ENCODE data around the gene DKK3.

The DKK3 gene

GRCh38 chr11:12003815-12004214 is 4.6 kb downstream of the DKK3 start:
- TF ChIP-seq, protein P1, sequence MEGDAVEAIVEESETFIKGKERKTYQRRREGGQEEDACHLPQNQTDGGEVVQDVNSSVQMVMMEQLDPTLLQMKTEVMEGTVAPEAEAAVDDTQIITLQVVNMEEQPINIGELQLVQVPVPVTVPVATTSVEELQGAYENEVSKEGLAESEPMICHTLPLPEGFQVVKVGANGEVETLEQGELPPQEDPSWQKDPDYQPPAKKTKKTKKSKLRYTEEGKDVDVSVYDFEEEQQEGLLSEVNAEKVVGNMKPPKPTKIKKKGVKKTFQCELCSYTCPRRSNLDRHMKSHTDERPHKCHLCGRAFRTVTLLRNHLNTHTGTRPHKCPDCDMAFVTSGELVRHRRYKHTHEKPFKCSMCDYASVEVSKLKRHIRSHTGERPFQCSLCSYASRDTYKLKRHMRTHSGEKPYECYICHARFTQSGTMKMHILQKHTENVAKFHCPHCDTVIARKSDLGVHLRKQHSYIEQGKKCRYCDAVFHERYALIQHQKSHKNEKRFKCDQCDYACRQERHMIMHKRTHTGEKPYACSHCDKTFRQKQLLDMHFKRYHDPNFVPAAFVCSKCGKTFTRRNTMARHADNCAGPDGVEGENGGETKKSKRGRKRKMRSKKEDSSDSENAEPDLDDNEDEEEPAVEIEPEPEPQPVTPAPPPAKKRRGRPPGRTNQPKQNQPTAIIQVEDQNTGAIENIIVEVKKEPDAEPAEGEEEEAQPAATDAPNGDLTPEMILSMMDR (conservative IDR thresholded peaks at IDR 0.05; ENCODE audit: low read depth, low read length) = no peak
- no peak overlapping the region for H3K4me2 ChIP-seq
- H3K36me3 ChIP-seq (ENCODE audit: insufficient read depth) = no peaks in the 10 kb centered on the region
- no peaks in the 10 kb centered on the region for H3K4me1 ChIP-seq (ENCODE audit: low read depth, poor library complexity, severe bottlenecking)
- no peak overlapping the region for H3K4me3 ChIP-seq (IDR thresholded peaks at IDR 0.05; ENCODE audit: insufficient read depth, low read depth, low read length)
- no peaks in the 10 kb centered on the region for H4K20me1 ChIP-seq (ENCODE audit: insufficient read depth)
- no peaks in the 10 kb centered on the region for H3K27me3 ChIP-seq (ENCODE audit: insufficient read depth, low read depth)
- no peaks in the 10 kb centered on the region for H3K79me2 ChIP-seq (ENCODE audit: insufficient read depth, low read depth)
- H2AFZ ChIP-seq (ENCODE audit: low read depth) = no peak overlapping the region
- no peak overlapping the region for H3K27ac ChIP-seq
- no peak overlapping the region for H3K9ac ChIP-seq

- H3K4me3 ChIP-seq (IDR thresholded peaks at IDR 0.05; ENCODE audit: insufficient read depth, low read depth, low read length) = no peak overlapping the region
- no peak overlapping the region for H3K9ac ChIP-seq
- H2AFZ ChIP-seq (ENCODE audit: low read depth) = no peak overlapping the region
- TF ChIP-seq, protein P1 (conservative IDR thresholded peaks at IDR 0.05; ENCODE audit: low read depth, low read length) = no peak
- no peaks in the 10 kb centered on the region for H4K20me1 ChIP-seq (ENCODE audit: insufficient read depth)
- no peaks in the 10 kb centered on the region for H3K79me2 ChIP-seq (ENCODE audit: insufficient read depth, low read depth)
- H3K4me2 ChIP-seq = no peak overlapping the region
- no peak overlapping the region for H3K27ac ChIP-seq
- H3K27me3 ChIP-seq (ENCODE audit: insufficient read depth, low read depth) = no peaks in the 10 kb centered on the region
- no peaks in the 10 kb centered on the region for H3K36me3 ChIP-seq (ENCODE audit: insufficient read depth)
- H3K4me1 ChIP-seq (ENCODE audit: low read depth, poor library complexity, severe bottlenecking) = no peaks in the 10 kb centered on the region
Measured at GRCh38 chr11:12003336-12003735, 5.1 kb downstream of the DKK3 start.

- Histone ChIP-seq H3K4me2 (no peak overlapping the region), H3K27me3 (ENCODE audit: insufficient read depth, low read depth) (no peaks in the 10 kb centered on the region), H2AFZ (ENCODE audit: low read depth) (no peak overlapping the region), H3K4me1 (ENCODE audit: low read depth, poor library complexity, severe bottlenecking) (no peaks in the 10 kb centered on the region), H3K9ac (no peak overlapping the region), H4K20me1 (ENCODE audit: insufficient read depth) (no peaks in the 10 kb centered on the region), H3K79me2 (ENCODE audit: insufficient read depth, low read depth) (no peaks in the 10 kb centered on the region), H3K27ac (no peak overlapping the region), H3K36me3 (ENCODE audit: insufficient read depth) (no peaks in the 10 kb centered on the region), H3K4me3 (IDR thresholded peaks at IDR 0.05; ENCODE audit: insufficient read depth, low read depth, low read length) (no peak overlapping the region)
- TF ChIP-seq, protein P1 (conservative IDR thresholded peaks at IDR 0.05; ENCODE audit: low read depth, low read length) = no peak
Measured at GRCh38 chr11:12001186-12001585, 7.2 kb downstream of the DKK3 start.

DNA sequence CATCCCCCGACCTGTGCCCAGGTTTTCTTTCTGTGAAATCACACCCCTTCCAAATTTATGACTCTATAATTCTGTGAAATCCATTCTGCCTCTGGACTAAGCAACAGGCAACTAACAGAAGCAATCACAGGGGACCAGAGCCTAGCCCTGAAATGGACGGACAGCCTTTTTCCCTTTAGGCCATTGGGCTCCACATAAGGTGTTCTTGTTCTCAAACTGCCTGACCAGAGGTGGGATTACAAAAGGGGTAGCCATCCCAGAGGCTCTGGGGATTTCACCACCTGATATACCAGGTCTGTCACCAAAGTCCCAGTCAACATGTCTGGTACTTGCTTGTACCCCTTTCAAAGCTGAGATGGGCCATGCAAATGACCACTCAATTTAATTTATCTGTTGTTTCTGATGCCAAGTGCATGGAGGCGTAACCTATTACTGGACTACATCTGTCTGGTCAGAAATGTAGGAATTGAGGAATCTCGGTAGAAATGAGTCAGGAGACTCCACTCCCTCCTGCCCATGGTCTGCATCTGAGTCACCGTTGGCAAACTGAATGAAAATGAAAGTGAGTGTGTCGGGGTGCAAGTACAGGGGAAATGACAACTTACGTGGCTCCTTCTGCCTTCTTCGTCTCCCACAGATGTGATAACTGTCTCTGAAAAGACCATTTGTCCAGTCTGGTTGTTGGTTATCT is 10.2 kb downstream of the DKK3 start:
- H3K4me2 ChIP-seq = no peak overlapping the region
- H2AFZ ChIP-seq (ENCODE audit: low read depth) = no peak overlapping the region

More for the DNA sequence above, 10.2 kb downstream of the DKK3 start:
- no peaks in the 10 kb centered on the region for H3K27me3 ChIP-seq (ENCODE audit: insufficient read depth, low read depth)
- H3K4me3 ChIP-seq (IDR thresholded peaks at IDR 0.05; ENCODE audit: insufficient read depth, low read depth, low read length) = no peak overlapping the region
- no peak overlapping the region for H3K9ac ChIP-seq
- no peaks in the 10 kb centered on the region for H4K20me1 ChIP-seq (ENCODE audit: insufficient read depth)
- no peaks in the 10 kb centered on the region for H3K4me1 ChIP-seq (ENCODE audit: low read depth, poor library complexity, severe bottlenecking)
- TF ChIP-seq, protein P1 (conservative IDR thresholded peaks at IDR 0.05; ENCODE audit: low read depth, low read length) = no peak
- H3K36me3 ChIP-seq (ENCODE audit: insufficient read depth) = no peaks in the 10 kb centered on the region
- H3K27ac ChIP-seq = no peak overlapping the region
- H3K79me2 ChIP-seq (ENCODE audit: insufficient read depth, low read depth) = no peaks in the 10 kb centered on the region
